ENCODE data around the gene CFAP210.

The CFAP210 gene

GRCh38 chr2:169662744-169663143, 31.5 kb downstream of the CFAP210 start:
- Histone ChIP-seq H3K27ac (ENCODE audit: low read length) (no peak overlapping the region), H3K36me3 (ENCODE audit: insufficient read depth, low read length) (no peaks in the 10 kb centered on the region), H3K4me3 (ENCODE audit: low read depth in 1 of 2, low read length in 2 of 2) (no peak overlapping the region), H4K20me1 (ENCODE audit: insufficient read depth, low read length) (no peaks in the 10 kb centered on the region), H3K27me3 (ENCODE audit: insufficient read depth, low read length, poor library complexity) (no peaks in the 10 kb centered on the region), H3K79me2 (ENCODE audit: insufficient read depth, low read length) (no peaks in the 10 kb centered on the region), H3K9ac (ENCODE audit: low read depth, low read length) (no peak overlapping the region), H3K4me1 (ENCODE audit: insufficient read depth, low read length) (no peaks in the 10 kb centered on the region), H3K9me3 (ENCODE audit: insufficient read depth, low read length, severe bottlenecking) (no peaks in the 10 kb centered on the region), H3K4me2 (ENCODE audit: insufficient read depth, low read length) (no peak overlapping the region), H2AFZ (ENCODE audit: low read depth, low read length) (no peak overlapping the region)
- no peak for ATAC-seq (ENCODE audit: insufficient read depth, low read depth)
- no peak for DNase-seq
- TF ChIP-seq CTCF (IDR thresholded peaks at IDR 0.05; ENCODE audit: borderline replicate concordance, extremely low read depth, low read length, poor library complexity, severe bottlenecking) (no peak), EZH2 (IDR thresholded peaks at IDR 0.05; ENCODE audit: borderline replicate concordance, low read depth, low read length, severe bottlenecking) (no peak)

GRCh38 chr2:169661265-169661664, 32.9 kb downstream of the CFAP210 start:
- Histone ChIP-seq H4K20me1 (ENCODE audit: insufficient read depth, low read length) (no peaks in the 10 kb centered on the region), H3K36me3 (ENCODE audit: insufficient read depth, low read length) (no peaks in the 10 kb centered on the region), H3K4me3 (ENCODE audit: low read depth in 1 of 2, low read length in 2 of 2) (no peak overlapping the region), H3K4me2 (ENCODE audit: insufficient read depth, low read length) (no peak overlapping the region), H3K4me1 (ENCODE audit: insufficient read depth, low read length) (no peaks in the 10 kb centered on the region), H3K9me3 (ENCODE audit: insufficient read depth, low read length, severe bottlenecking) (no peaks in the 10 kb centered on the region), H3K79me2 (ENCODE audit: insufficient read depth, low read length) (no peaks in the 10 kb centered on the region), H3K27me3 (ENCODE audit: insufficient read depth, low read length, poor library complexity) (peaks cover 2% of the 10 kb centered on the region), H3K27ac (ENCODE audit: low read length) (no peak overlapping the region), H3K9ac (ENCODE audit: low read depth, low read length) (no peak overlapping the region), H2AFZ (ENCODE audit: low read depth, low read length) (no peak overlapping the region)
- ATAC-seq (ENCODE audit: insufficient read depth, low read depth) (no peak), DNase-seq (no peak)
- TF ChIP-seq CTCF (IDR thresholded peaks at IDR 0.05; ENCODE audit: borderline replicate concordance, extremely low read depth, low read length, poor library complexity, severe bottlenecking) (no peak), EZH2 (IDR thresholded peaks at IDR 0.05; ENCODE audit: borderline replicate concordance, low read depth, low read length, severe bottlenecking) (no peak)

- H3K36me3 ChIP-seq (ENCODE audit: insufficient read depth, low read length) = no peaks in the 10 kb centered on the region
- no peak overlapping the region for H2AFZ ChIP-seq (ENCODE audit: low read depth, low read length)
- TF ChIP-seq EZH2 (IDR thresholded peaks at IDR 0.05; ENCODE audit: borderline replicate concordance, low read depth, low read length, severe bottlenecking) (no peak), CTCF (IDR thresholded peaks at IDR 0.05; ENCODE audit: borderline replicate concordance, extremely low read depth, low read length, poor library complexity, severe bottlenecking) (no peak)
- no peaks in the 10 kb centered on the region for H3K79me2 ChIP-seq (ENCODE audit: insufficient read depth, low read length)
- peaks cover 7% of the 10 kb centered on the region for H3K27me3 ChIP-seq (ENCODE audit: insufficient read depth, low read length, poor library complexity)
- H3K27ac ChIP-seq (ENCODE audit: low read length) = no peak overlapping the region
- no peaks in the 10 kb centered on the region for H3K4me1 ChIP-seq (ENCODE audit: insufficient read depth, low read length)
- no peak overlapping the region for H3K4me2 ChIP-seq (ENCODE audit: insufficient read depth, low read length)
- H3K9ac ChIP-seq (ENCODE audit: low read depth, low read length) = no peak overlapping the region
- DNase-seq = no peak
- ATAC-seq (ENCODE audit: insufficient read depth, low read depth) = no peak
- H3K9me3 ChIP-seq (ENCODE audit: insufficient read depth, low read length, severe bottlenecking) = no peaks in the 10 kb centered on the region
- no peak overlapping the region for H3K4me3 ChIP-seq (ENCODE audit: low read depth in 1 of 2, low read length in 2 of 2)
- H4K20me1 ChIP-seq (ENCODE audit: insufficient read depth, low read length) = no peaks in the 10 kb centered on the region
Observed at GRCh38 chr2:169659320-169659719, 34.9 kb downstream of the CFAP210 start.

- TF ChIP-seq EZH2 (IDR thresholded peaks at IDR 0.05; ENCODE audit: borderline replicate concordance, low read depth, low read length, severe bottlenecking) (no peak), CTCF (IDR thresholded peaks at IDR 0.05; ENCODE audit: borderline replicate concordance, extremely low read depth, low read length, poor library complexity, severe bottlenecking) (no peak)
- H3K27ac ChIP-seq (ENCODE audit: low read length) = no peak overlapping the region
- H3K9me3 ChIP-seq (ENCODE audit: insufficient read depth, low read length, severe bottlenecking) = no peaks in the 10 kb centered on the region
Observed at GRCh38 chr2:169658877-169659276, 35.3 kb downstream of the CFAP210 start.

More at GRCh38 chr2:169658877-169659276, 35.3 kb downstream of the CFAP210 start:
- H3K36me3 ChIP-seq (ENCODE audit: insufficient read depth, low read length) = no peaks in the 10 kb centered on the region
- no peak for DNase-seq
- no peak for ATAC-seq (ENCODE audit: insufficient read depth, low read depth)
- peaks cover 7% of the 10 kb centered on the region for H3K27me3 ChIP-seq (ENCODE audit: insufficient read depth, low read length, poor library complexity)
- no peaks in the 10 kb centered on the region for H3K4me1 ChIP-seq (ENCODE audit: insufficient read depth, low read length)
- no peaks in the 10 kb centered on the region for H3K79me2 ChIP-seq (ENCODE audit: insufficient read depth, low read length)
- H3K4me3 ChIP-seq (ENCODE audit: low read depth in 1 of 2, low read length in 2 of 2) = no peak overlapping the region
- no peak overlapping the region for H3K4me2 ChIP-seq (ENCODE audit: insufficient read depth, low read length)
- no peak overlapping the region for H2AFZ ChIP-seq (ENCODE audit: low read depth, low read length)
- H3K9ac ChIP-seq (ENCODE audit: low read depth, low read length) = no peak overlapping the region
- no peaks in the 10 kb centered on the region for H4K20me1 ChIP-seq (ENCODE audit: insufficient read depth, low read length)
